Transverse colon (tissue), 3 donors: ENCODE data around the gene CNTNAP2.

Source experiments
- CTCF ChIP-seq, 5 experiments: fragments of 200-600 bp in 3 of 5; fragments of 450-650 bp in 2 of 5; sonication (generic) in 3 of 5; IDR thresholded peaks; 1 replicate in 2 of 5; 2 replicates in 3 of 5; pipeline ENCODE4 v1.5.1; 2016 to 2017; ENCODE audit warnings: antibody characterized with exemption in 5 of 5, inconsistent platforms in 3 of 5, mild to moderate bottlenecking in 2 of 5, moderate library complexity in 1 of 5
- POLR2A ChIP-seq: fragments of 450-650 bp; IDR thresholded peaks from one replicate; pipeline ENCODE4 v1.6.1; 2016; ENCODE audit warnings: antibody characterized with exemption, mild to moderate bottlenecking, moderate library complexity

DNA sequence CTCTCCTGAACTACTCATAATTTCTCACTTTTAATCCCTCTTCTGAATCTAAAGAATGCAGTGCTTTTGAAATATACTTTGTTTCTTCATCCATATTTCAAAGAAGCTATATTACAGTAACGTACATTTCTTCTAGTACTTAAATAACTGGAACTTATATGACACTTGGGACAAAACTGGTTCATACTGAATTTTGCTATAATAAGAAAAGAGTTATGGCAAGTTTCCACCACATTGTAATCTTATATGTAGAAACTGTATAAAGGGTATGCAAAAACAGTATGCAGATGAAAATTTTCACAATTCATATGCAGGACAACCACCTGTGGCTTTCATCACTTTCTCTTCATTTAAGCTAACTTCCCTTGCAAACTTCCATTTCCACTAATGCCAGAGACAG lies 785.7 kb downstream of the CNTNAP2 start:
- TF ChIP-seq CTCF (IDR thresholded peaks at IDR 0.05) (no peak), POLR2A (no peak)
